H54 (cell line): ENCODE measurements around the gene CDKN2A.

Experiments used
- DNase-seq: peaks from one replicate; pipeline ENCODE4 v3.0.0; 2011; ENCODE audit warnings: low spot score, mixed read lengths; ENCODE audit not compliant: insufficient read length
- FAIRE-seq: peaks from 3 replicates; lab custom pipeline; 2011; peaks lifted over from hg19 to GRCh38; lab: Jason Lieb, UNC
- POLR2A ChIP-seq: IDR thresholded peaks from 2 replicates; pipeline ENCODE4 v1.6.1; 2011; ENCODE audit warnings: low read depth, mild to moderate bottlenecking, low read length

Gene CDKN2A

DNA sequence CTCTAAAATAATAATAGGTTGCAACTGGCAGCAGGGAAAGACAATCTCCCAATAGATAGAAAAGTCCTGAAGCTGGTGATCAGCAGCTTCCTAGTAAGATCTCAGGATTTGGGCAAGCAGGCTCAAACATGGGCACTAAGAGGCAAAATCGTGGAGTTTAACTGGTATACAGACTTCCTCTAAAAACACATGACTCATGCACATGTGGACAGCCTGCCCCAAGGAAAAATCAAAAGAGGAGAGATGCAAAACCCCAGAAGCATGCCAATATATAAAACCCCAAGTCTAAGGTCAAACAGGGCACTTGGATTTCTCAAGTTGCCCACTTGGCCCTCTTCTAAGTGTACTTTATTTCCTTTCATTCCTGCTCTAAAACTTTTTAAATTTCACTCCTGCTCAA is 62.8 kb downstream of the CDKN2A start:
- no peak for TF ChIP-seq POLR2A
- no peak for DNase-seq
- FAIRE-seq: no peak

DNA sequence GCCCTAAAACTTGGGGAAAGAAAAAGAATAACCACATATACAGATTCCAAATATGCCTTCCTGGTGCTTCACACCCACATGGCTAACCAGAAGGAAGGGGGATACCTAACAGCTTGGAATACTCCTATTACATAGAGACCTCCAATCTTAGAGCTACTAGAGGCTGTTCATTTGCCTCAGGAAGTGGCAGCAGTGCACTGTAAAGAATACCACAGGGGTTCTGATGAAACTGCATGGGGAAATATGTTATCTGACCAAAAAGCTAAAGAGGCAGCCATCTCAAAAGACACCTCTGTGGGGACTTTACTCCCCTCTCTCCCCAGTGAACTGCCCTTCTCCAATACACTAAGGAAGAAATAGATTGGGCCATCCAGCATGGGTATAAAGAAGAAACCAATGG is 66.4 kb downstream of the CDKN2A start:
- TF ChIP-seq POLR2A: no peak
- FAIRE-seq (no peak), DNase-seq (no peak)

DNA sequence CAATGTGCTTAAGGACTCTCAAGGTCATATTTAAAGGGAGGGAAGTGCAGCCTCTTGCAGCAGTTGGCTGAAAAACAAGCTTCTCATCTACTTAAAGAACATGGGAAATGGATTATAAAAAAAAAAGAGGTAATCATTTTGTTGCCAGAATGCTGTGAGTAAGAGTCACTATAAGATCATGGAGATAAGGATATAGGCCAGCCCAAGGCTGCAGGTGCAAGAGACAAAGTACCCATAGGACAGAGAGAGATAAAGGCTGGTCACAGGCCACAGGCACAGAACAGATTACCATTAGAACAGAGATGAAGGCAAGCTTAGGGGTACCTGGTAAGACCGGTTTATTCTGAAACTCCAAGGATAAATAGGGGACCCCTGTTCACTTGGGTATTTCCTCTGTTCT is 70.5 kb downstream of the CDKN2A start:
- no peak for TF ChIP-seq POLR2A
- no peak for FAIRE-seq
- no peak for DNase-seq

DNA sequence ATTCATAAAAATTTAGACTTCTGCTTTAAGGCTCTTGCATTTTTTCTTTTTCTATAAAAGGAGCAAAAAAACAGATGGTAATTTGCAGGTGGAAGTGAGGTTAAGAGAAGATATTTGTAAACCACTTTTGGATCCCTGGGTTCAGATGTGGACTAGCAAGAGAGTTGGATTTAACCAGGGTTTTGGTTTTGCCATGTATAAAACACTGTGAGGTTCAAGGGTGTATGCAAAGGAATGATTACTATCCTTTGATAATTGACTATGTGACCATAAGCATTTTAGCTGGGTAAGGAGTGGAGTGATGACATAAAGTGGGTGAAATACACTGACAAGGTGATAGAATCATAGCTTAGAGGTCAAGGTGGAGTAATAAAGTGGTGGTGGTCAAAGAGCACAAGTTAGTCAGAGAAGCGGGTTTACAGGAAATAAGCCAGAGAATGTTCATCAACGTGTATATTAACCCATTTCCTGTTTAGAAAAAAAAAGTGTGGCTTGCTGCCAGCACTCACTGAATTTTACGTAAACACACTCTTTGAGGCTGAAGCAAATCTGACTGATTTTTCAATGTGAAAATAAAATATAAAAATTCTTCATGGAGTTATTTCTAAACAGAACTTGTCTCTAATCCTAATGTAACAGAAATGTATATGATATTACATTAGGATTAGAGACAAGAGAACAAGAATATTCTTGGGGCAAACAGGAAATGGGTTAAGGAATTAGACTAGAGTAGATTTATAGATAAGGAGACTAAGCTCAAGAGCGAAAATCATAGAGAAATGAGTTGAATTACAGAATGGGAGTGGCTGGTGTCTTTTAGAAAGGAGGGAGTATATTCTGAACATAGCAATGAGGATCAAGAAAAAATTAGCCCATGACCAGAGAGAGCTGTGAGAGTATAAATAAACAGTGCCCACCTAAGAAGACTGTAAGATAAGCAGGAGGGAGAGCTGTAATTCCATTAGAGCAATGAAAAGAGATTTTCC is 74.5 kb downstream of the CDKN2A start:
- DNase-seq (no peak), FAIRE-seq (no peak)
- no peak for TF ChIP-seq POLR2A
